ENCODE measurements around the gene KCNN3.

The KCNN3 gene

DNA sequence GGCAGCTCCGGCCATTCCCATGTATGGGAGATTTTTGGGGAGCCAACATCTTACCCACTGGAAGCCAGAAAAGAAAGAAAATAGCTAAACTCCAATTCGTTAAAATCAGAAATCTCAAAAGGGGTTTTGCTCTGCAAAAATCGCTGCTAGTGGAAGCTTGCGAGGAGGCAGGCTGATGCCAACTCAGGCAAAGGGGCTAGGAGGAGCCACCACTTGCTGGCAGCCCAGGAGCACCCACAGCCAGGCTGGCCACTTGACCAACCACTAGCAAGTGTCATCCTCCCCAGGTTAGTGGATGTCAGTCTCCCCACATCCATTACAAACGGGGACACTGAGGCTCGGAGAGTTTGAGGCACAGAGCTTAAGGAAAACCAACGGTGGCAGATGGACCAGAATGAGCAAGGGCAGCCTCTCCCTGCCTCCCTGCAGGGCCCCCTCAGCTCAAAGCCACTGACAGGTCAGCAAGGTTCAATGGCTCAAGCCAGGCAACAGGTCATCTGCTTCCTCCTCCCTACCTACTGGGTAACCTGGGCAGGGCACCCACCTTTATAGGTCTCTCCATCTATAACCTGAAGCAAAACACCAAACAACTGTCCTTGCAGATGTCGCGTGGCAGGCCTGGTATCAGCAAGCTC lies 10.8 kb downstream of the KCNN3 start:
- H3K36me3 ChIP-seq (ENCODE audit: control insufficient read depth in 2 of 2, insufficient read depth in 2 of 2, low read length in 2 of 2), result no peaks in the 10 kb centered on the region
- no peak overlapping the region for H3K4me3 ChIP-seq (ENCODE audit: low read length in 2 of 2)
- no peaks in the 10 kb centered on the region for H3K27me3 ChIP-seq (ENCODE audit: control insufficient read depth in 1 of 2, insufficient read depth in 2 of 2, low read length in 2 of 2)
- no peaks in the 10 kb centered on the region for H3K9me3 ChIP-seq (ENCODE audit: control insufficient read depth in 2 of 2, low read length in 2 of 2)
- H3K9ac ChIP-seq (ENCODE audit: low read length in 2 of 2), result no peak overlapping the region
- H3K27ac ChIP-seq (ENCODE audit: low read length), result no peak overlapping the region
- peaks cover 16% of the 10 kb centered on the region for H3K4me1 ChIP-seq (ENCODE audit: control insufficient read depth, insufficient read depth, low read length)

DNA sequence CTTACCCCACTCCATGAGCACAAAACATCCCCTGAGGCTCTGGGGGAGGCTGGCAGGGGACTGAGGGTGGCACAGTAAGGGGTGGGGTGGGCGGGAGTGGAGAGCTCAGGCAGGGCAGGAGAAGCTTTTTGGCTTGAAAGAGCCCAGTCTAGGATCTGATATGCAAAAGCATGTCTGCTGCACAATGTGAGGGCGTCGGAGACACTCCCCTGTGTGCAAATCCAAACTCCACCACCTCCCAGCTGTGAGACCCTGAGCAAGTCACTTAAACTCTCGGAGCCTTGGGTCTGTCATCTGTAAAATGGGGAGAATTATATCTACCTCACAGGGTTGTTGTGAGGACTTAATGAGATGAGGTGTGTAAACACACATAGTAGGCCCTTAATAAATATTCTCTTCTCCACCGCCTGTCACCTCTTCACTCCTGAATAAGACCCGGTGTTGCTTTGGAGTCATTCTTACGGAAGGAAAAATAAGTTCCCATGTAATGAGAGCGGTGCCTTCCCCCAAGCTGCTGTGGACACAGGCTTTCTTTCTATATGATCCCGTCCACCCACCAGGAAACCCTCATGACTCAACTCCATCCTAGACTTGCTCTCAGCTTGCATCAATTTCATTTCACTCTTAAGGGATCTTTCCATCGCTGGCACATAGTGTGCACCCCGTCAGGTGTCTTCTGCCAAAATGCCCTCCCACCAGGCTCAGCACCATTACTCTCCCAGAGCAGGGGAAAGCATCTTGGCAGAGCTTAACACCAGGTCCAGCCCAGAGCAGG lies 12.5 kb downstream of the KCNN3 start:
- Histone ChIP-seq H3K9me3 (ENCODE audit: control insufficient read depth in 2 of 2, low read length in 2 of 2) (no peaks in the 10 kb centered on the region), H3K9ac (ENCODE audit: low read length in 2 of 2) (no peak overlapping the region), H3K4me1 (ENCODE audit: control insufficient read depth, insufficient read depth, low read length) (peaks cover 16% of the 10 kb centered on the region), H3K27me3 (ENCODE audit: control insufficient read depth in 1 of 2, insufficient read depth in 2 of 2, low read length in 2 of 2) (no peaks in the 10 kb centered on the region), H3K36me3 (ENCODE audit: control insufficient read depth in 2 of 2, insufficient read depth in 2 of 2, low read length in 2 of 2) (no peaks in the 10 kb centered on the region), H3K27ac (ENCODE audit: low read length) (no peak overlapping the region), H3K4me3 (ENCODE audit: low read length in 2 of 2) (no peak overlapping the region)

DNA sequence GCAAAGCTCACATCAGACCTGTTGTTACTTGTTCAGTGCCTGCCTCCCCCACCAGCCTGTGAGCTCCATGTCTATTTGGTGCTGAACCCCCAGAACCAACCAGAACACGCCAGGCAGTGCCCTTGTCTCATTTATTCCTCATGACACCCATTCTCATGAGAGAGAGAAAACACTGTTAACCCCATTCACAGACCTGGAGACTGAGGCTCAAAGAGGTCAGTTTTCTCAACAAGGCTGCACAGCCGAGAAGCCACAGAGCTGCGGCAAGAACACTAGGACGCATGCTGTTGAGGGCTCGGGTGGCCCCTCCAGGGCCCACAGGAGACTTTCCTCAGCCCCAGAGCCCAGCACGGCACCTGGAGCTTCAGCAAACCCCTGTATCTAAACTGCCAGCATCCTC lies 13.1 kb downstream of the KCNN3 start:
- no peak overlapping the region for H3K9ac ChIP-seq (ENCODE audit: low read length in 2 of 2)
- peaks cover 13% of the 10 kb centered on the region for H3K4me1 ChIP-seq (ENCODE audit: control insufficient read depth, insufficient read depth, low read length)
- no peaks in the 10 kb centered on the region for H3K27me3 ChIP-seq (ENCODE audit: control insufficient read depth in 1 of 2, insufficient read depth in 2 of 2, low read length in 2 of 2)
- H3K4me3 ChIP-seq (ENCODE audit: low read length in 2 of 2), result no peak overlapping the region
- no peaks in the 10 kb centered on the region for H3K36me3 ChIP-seq (ENCODE audit: control insufficient read depth in 2 of 2, insufficient read depth in 2 of 2, low read length in 2 of 2)
- H3K9me3 ChIP-seq (ENCODE audit: control insufficient read depth in 2 of 2, low read length in 2 of 2), result no peaks in the 10 kb centered on the region
- H3K27ac ChIP-seq (ENCODE audit: low read length), result no peak overlapping the region

DNA sequence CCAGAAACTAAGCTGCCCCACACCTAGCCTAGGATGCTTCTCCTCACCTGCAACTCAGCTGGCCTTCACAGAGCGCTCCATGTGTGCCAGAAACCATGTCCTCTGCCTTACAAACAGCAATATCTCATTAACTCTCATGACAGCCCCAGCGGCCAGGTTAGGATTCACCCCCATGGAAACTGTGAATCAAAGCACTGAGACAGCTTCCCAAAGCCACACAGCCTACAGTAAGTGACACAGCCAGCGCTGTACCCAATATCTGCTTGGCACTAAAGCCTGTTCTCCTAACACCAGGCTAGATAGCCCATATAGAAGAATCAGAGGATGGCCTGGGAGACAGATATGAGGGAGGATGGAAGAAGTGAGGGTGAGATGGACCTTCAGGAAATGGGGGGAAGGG lies 13.5 kb downstream of the KCNN3 start:
- peaks cover 13% of the 10 kb centered on the region for H3K4me1 ChIP-seq (ENCODE audit: control insufficient read depth, insufficient read depth, low read length)
- no peaks in the 10 kb centered on the region for H3K27me3 ChIP-seq (ENCODE audit: control insufficient read depth in 1 of 2, insufficient read depth in 2 of 2, low read length in 2 of 2)
- no peak overlapping the region for H3K4me3 ChIP-seq (ENCODE audit: low read length in 2 of 2)
- H3K9me3 ChIP-seq (ENCODE audit: control insufficient read depth in 2 of 2, low read length in 2 of 2), result no peaks in the 10 kb centered on the region
- H3K27ac ChIP-seq (ENCODE audit: low read length), result no peak overlapping the region
- H3K36me3 ChIP-seq (ENCODE audit: control insufficient read depth in 2 of 2, insufficient read depth in 2 of 2, low read length in 2 of 2), result no peaks in the 10 kb centered on the region
- no peak overlapping the region for H3K9ac ChIP-seq (ENCODE audit: low read length in 2 of 2)

DNA sequence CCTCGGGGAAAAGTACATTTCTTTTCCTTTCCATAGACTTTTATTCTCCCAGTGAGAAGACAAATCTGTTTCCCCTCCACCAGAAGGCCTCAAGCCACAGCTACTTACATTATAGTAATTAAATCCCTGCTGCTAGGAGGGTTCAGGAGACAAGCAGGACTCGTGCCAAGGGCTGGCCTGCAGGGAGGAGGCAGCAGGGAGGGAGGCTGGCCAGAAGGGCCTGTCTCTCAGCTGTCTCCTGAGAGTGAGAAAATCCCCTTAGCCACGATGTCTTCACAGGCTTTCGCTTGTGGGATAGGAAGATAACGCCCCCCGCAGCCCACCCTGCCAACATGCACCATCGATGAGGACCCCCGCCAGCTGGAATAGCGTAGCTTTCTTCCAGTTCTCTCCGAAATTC lies 14.0 kb downstream of the KCNN3 start:
- no peak overlapping the region for H3K9ac ChIP-seq (ENCODE audit: low read length in 2 of 2)
- no peaks in the 10 kb centered on the region for H3K27me3 ChIP-seq (ENCODE audit: control insufficient read depth in 1 of 2, insufficient read depth in 2 of 2, low read length in 2 of 2)
- H3K36me3 ChIP-seq (ENCODE audit: control insufficient read depth in 2 of 2, insufficient read depth in 2 of 2, low read length in 2 of 2), result no peaks in the 10 kb centered on the region
- no peak overlapping the region for H3K4me3 ChIP-seq (ENCODE audit: low read length in 2 of 2)
- H3K9me3 ChIP-seq (ENCODE audit: control insufficient read depth in 2 of 2, low read length in 2 of 2), result no peaks in the 10 kb centered on the region
- H3K27ac ChIP-seq (ENCODE audit: low read length), result no peak overlapping the region
- H3K4me1 ChIP-seq (ENCODE audit: control insufficient read depth, insufficient read depth, low read length), result peaks cover 13% of the 10 kb centered on the region

DNA sequence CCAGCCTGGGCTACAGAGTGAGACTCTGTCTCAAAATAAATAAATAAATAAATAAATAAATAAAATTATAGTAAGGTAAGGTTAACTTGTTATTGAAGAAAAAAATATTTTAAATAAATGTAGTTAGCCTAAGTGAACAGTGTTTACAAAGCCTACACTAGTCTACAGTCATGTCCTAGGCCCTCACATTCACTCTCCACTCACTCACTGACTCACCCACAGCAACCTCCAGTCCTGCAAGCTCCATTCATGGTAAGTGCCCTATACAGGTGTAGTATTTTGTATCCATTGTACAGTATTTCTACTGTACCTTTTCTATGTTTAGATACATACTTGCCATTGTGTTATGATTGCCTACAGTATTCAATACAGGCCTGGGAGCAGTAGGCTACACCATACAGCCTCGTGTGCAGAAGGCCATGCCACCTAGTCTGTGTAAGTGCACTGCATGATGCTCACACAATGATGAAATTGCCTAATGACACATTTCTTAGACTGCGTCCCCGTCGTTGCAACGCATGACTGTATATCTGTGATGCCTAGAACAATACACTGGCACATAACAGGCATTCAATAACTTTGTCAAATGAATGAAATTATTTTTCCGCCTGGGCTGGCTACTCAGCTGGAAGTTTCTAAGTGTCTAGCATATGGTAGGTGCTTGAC lies 14.8 kb downstream of the KCNN3 start:
- no peak overlapping the region for H3K4me3 ChIP-seq (ENCODE audit: low read length in 2 of 2)
- peaks cover 9% of the 10 kb centered on the region for H3K4me1 ChIP-seq (ENCODE audit: control insufficient read depth, insufficient read depth, low read length)
- H3K9me3 ChIP-seq (ENCODE audit: control insufficient read depth in 2 of 2, low read length in 2 of 2), result no peaks in the 10 kb centered on the region

DNA sequence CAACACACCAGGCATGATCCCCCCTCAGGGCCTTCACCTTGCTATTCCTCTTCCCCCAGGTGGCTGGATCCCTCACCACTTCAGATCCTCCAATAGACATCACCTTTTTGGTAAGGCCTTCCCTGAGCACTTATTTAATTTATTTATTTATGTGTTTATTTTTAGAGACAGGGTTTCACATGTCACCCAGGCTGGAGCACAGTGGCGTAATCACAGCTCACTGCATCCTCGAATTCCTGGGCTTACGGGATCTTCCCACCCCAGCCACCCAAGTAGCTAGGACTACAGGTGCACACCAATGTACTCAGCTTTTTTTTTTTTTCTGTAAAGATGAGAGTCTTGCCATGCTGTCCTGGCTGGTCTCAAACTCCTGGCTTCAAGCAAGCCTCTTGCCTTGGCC lies 17.2 kb downstream of the KCNN3 start:
- Histone ChIP-seq H3K4me3 (ENCODE audit: low read length in 2 of 2) (no peak overlapping the region), H3K36me3 (ENCODE audit: control insufficient read depth in 2 of 2, insufficient read depth in 2 of 2, low read length in 2 of 2) (no peaks in the 10 kb centered on the region), H3K9me3 (ENCODE audit: control insufficient read depth in 2 of 2, low read length in 2 of 2) (no peaks in the 10 kb centered on the region), H3K4me1 (ENCODE audit: control insufficient read depth, insufficient read depth, low read length) (peaks cover 12% of the 10 kb centered on the region), H3K9ac (ENCODE audit: low read length in 2 of 2) (no peak overlapping the region), H3K27ac (ENCODE audit: low read length) (no peak overlapping the region), H3K27me3 (ENCODE audit: control insufficient read depth in 1 of 2, insufficient read depth in 2 of 2, low read length in 2 of 2) (no peaks in the 10 kb centered on the region)

More for the DNA sequence above, 14.8 kb downstream of the KCNN3 start:
- Histone ChIP-seq H3K27me3 (ENCODE audit: control insufficient read depth in 1 of 2, insufficient read depth in 2 of 2, low read length in 2 of 2) (no peaks in the 10 kb centered on the region), H3K36me3 (ENCODE audit: control insufficient read depth in 2 of 2, insufficient read depth in 2 of 2, low read length in 2 of 2) (no peaks in the 10 kb centered on the region), H3K9ac (ENCODE audit: low read length in 2 of 2) (no peak overlapping the region), H3K27ac (ENCODE audit: low read length) (no peak overlapping the region)

DNA sequence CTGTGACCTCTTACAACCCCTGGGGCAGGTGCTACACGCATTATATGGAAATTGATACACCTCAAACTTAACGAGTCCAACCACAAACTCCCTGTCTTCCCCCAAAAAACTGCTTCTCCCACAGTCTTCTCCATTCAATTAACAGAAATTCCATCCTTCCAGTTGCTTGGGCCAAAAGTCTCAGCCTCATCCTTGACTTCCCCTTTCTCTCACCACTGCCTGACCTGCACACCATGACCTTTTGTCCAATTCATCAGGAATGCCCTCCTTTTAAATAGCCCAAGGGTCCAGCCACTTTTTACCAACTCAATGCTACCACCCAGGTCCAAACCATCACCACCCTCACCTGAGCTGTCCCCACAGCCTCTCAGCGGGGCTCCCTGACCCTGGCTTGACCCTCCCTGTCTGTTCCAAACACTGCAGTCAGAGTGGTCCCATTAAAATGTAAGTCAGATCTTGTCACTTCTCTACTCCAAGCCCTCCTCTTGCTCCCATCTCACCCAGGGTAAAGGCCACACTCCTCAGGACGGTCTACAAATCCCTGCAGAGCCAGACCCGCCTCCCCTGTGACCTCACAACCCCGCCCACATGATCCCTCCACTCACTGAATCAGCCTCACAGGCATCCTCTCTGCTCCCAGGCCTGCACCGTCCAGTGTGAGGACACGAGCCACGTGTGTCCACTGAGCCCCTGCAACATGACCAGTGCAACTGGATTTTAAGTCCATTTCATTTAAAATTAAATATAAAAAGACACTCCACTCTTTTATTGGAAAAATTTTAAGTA lies 18.5 kb downstream of the KCNN3 start:
- Histone ChIP-seq H3K4me1 (ENCODE audit: control insufficient read depth, insufficient read depth, low read length) (peaks cover 22% of the 10 kb centered on the region), H3K9ac (ENCODE audit: low read length in 2 of 2) (no peak overlapping the region), H3K27me3 (ENCODE audit: control insufficient read depth in 1 of 2, insufficient read depth in 2 of 2, low read length in 2 of 2) (no peaks in the 10 kb centered on the region), H3K36me3 (ENCODE audit: control insufficient read depth in 2 of 2, insufficient read depth in 2 of 2, low read length in 2 of 2) (no peaks in the 10 kb centered on the region), H3K9me3 (ENCODE audit: control insufficient read depth in 2 of 2, low read length in 2 of 2) (no peaks in the 10 kb centered on the region), H3K27ac (ENCODE audit: low read length) (no peak overlapping the region), H3K4me3 (ENCODE audit: low read length in 2 of 2) (no peak overlapping the region)

DNA sequence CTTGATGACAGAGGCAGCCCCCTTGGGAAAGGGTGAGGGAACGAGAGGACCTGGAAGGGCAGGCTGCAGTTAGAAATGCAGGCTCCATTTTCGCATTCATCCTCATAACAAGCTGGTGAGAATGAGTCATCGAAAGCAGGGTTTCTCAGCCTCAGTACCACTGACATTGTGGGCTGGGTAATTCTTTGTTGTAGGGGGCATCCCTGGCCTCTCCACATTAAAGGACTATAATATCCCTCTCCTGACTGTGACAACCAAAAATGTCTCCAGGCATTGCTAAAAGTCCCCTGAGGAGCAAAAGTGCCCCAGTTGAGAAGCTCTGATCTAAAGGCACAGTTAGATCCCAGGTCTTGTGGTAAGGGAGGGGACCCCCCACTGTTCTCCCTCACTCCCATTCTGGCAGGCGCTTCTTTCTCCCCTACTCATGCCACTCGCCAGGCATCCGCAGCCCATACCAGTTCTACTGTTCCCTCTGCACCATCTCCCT lies 20.4 kb downstream of the KCNN3 start:
- Histone ChIP-seq H3K4me1 (ENCODE audit: control insufficient read depth, insufficient read depth, low read length) (peaks cover 21% of the 10 kb centered on the region), H3K4me3 (ENCODE audit: low read length in 2 of 2) (no peak overlapping the region), H3K27ac (ENCODE audit: low read length) (no peak overlapping the region), H3K36me3 (ENCODE audit: control insufficient read depth in 2 of 2, insufficient read depth in 2 of 2, low read length in 2 of 2) (no peaks in the 10 kb centered on the region), H3K9me3 (ENCODE audit: control insufficient read depth in 2 of 2, low read length in 2 of 2) (no peaks in the 10 kb centered on the region), H3K9ac (ENCODE audit: low read length in 2 of 2) (no peak overlapping the region), H3K27me3 (ENCODE audit: control insufficient read depth in 1 of 2, insufficient read depth in 2 of 2, low read length in 2 of 2) (peaks cover 0 to 2% of the 10 kb centered on the region in 2 donors)

DNA sequence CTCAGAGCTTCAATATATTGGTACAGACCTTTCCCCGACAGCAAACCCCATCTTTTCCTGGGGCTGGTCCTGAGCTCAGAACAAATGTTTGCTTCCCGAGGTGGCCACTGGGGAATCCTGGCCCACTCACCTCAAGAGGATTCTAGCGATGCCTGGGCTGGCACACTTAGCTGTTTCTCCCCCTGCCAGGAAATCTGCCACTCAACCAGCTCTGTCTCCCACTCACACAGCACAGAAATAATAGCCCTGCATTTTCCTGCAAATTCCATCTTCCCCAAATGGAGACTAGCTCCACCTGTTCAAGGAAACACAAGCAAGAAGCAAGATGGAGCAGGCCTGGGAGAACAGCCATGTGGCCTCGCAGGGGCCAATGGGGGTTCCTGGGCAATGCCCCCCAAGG lies 21.1 kb downstream of the KCNN3 start:
- Histone ChIP-seq H3K4me3 (ENCODE audit: low read length in 2 of 2) (no peak overlapping the region), H3K9me3 (ENCODE audit: control insufficient read depth in 2 of 2, low read length in 2 of 2) (no peaks in the 10 kb centered on the region), H3K4me1 (ENCODE audit: control insufficient read depth, insufficient read depth, low read length) (peaks cover 21% of the 10 kb centered on the region), H3K27ac (ENCODE audit: low read length) (no peak overlapping the region), H3K27me3 (ENCODE audit: control insufficient read depth in 1 of 2, insufficient read depth in 2 of 2, low read length in 2 of 2) (peaks cover 0 to 2% of the 10 kb centered on the region in 2 donors), H3K9ac (ENCODE audit: low read length in 2 of 2) (no peak overlapping the region), H3K36me3 (ENCODE audit: control insufficient read depth in 2 of 2, insufficient read depth in 2 of 2, low read length in 2 of 2) (no peaks in the 10 kb centered on the region)

All from stomach smooth muscle (tissue), 2 donors.